Neural cell (in vitro differentiated cells): ENCODE results near the gene UBE2H. TPM values are rescaled to one million over a fixed set of nuclear protein-coding genes. Genes with fewer than 3 reads are reported as not detected.
"Not testable (repeated sequence)": the region's sequence is repeated elsewhere in the genome, so short reads cannot be mapped to it uniquely, and the experiment has no call there.

Experiments used
- H2AFZ ChIP-seq: fragments of 200-600, 300-800 bp; sonication (generic), shearing (Covaris generic); 2 replicates; pipeline ENCODE4 v1.6.0; 2014; ENCODE audit warnings: low read depth, mild to moderate bottlenecking, antibody characterized with exemption, low read length, moderate library complexity
- H3F3A ChIP-seq: fragments of 200-600 bp; shearing (Covaris generic); 2 replicates; pipeline ENCODE4 v1.6.1; 2016; ENCODE audit warnings: mild to moderate bottlenecking, moderate library complexity, mixed read lengths, antibody characterized with exemption, low read length; ENCODE audit not compliant: insufficient read depth, poor library complexity, severe bottlenecking
- H3K27ac ChIP-seq: fragments of 200-600, 300-800 bp; sonication (generic), shearing (Covaris generic); 2 replicates; pipeline ENCODE4 v1.5.1; 2014; ENCODE audit warnings: mild to moderate bottlenecking, low read length, moderate library complexity
- H3K27me3 ChIP-seq: fragments of 300-800, 200-600 bp; sonication (generic), shearing (Covaris generic); 2 replicates; pipeline ENCODE4 v1.6.0; 2014; ENCODE audit warnings: mild to moderate bottlenecking, low read depth, low read length, moderate library complexity; ENCODE audit not compliant: insufficient read depth
- H3K36me3 ChIP-seq: fragments of 300-800, 200-600 bp; sonication (generic), shearing (Covaris generic); 2 replicates; pipeline ENCODE4 v1.5.1; 2014; ENCODE audit warnings: mild to moderate bottlenecking, antibody characterized with exemption, low read length, moderate library complexity; ENCODE audit not compliant: insufficient read depth
- H3K4me2 ChIP-seq: fragments of 300-800, 200-600 bp; sonication (generic), shearing (Covaris generic); 2 replicates; pipeline ENCODE4 v1.6.0; 2014; ENCODE audit warnings: mild to moderate bottlenecking, low read length
- H3K4me3 ChIP-seq: fragments of 300-800, 200-600 bp; sonication (generic), shearing (Covaris generic); 2 replicates; pipeline ENCODE4 v1.5.1; 2014; ENCODE audit warnings: mild to moderate bottlenecking, low read length, moderate library complexity
- H3K79me2 ChIP-seq: fragments of 200-600 bp; shearing (Covaris generic); replicated peaks from 2 replicates; pipeline ENCODE4 v1.6.0; 2014; ENCODE audit warnings: mild to moderate bottlenecking, low read length, moderate library complexity; ENCODE audit not compliant: insufficient read depth
- H3K9ac ChIP-seq: fragments of 300-800, 200-600 bp; sonication (generic), shearing (Covaris generic); 2 replicates; pipeline ENCODE4 v1.6.1; 2016; ENCODE audit warnings: mild to moderate bottlenecking, low read length, mixed read lengths
- H3K9me2 ChIP-seq: fragments of 200-600 bp; shearing (Covaris generic); 2 replicates; pipeline ENCODE4 v1.6.1; 2016; ENCODE audit warnings: mild to moderate bottlenecking, low read length, mixed read lengths; ENCODE audit not compliant: insufficient read depth
- H3K9me3 ChIP-seq: fragments of 200-600, 300-800 bp; sonication (generic), shearing (Covaris generic); 2 replicates; pipeline ENCODE4 v1.6.1; 2016; ENCODE audit warnings: mild to moderate bottlenecking, mixed run types, low read length, moderate library complexity, mixed read lengths
- H4K20me1 ChIP-seq: fragments of 200-600 bp; shearing (Covaris generic); 2 replicates; pipeline ENCODE4 v1.6.1; 2016; ENCODE audit warnings: mild to moderate bottlenecking, mixed run types; ENCODE audit not compliant: insufficient read depth
- CTCF ChIP-seq: fragments of 450-650 bp; IDR thresholded peaks from 2 replicates; pipeline ENCODE4 v1.5.1; 2014; ENCODE audit warnings: antibody characterized with exemption, mild to moderate bottlenecking, moderate library complexity; ENCODE audit not compliant: poor library complexity, severe bottlenecking
- EP300 ChIP-seq: fragments of 450-650 bp; conservative IDR thresholded peaks from 2 replicates; pipeline ENCODE4 v1.6.1; 2014; ENCODE audit warnings: antibody characterized with exemption, mild to moderate bottlenecking, moderate library complexity; ENCODE audit not compliant: poor library complexity, severe bottlenecking
- MXI1 ChIP-seq: fragments of 450-650 bp; conservative IDR thresholded peaks from 2 replicates; pipeline ENCODE4 v1.6.1; 2014; ENCODE audit warnings: antibody characterized with exemption, mild to moderate bottlenecking; ENCODE audit not compliant: poor library complexity, severe bottlenecking
- RAD21 ChIP-seq: fragments of 450-650 bp; conservative IDR thresholded peaks from 2 replicates; pipeline ENCODE4 v1.6.1; 2014; ENCODE audit warnings: antibody characterized with exemption, mild to moderate bottlenecking, moderate library complexity
- REST ChIP-seq: IDR thresholded peaks from 2 replicates; pipeline ENCODE4 v1.6.1; 2012; ENCODE audit warnings: borderline replicate concordance
- SMC3 ChIP-seq: fragments of 450-650 bp; conservative IDR thresholded peaks from 2 replicates; pipeline ENCODE4 v1.6.1; 2014; ENCODE audit warnings: antibody characterized with exemption, mild to moderate bottlenecking, moderate library complexity; ENCODE audit not compliant: poor library complexity
- TAF1 ChIP-seq: IDR thresholded peaks from 2 replicates; pipeline ENCODE4 v1.6.1; 2012; ENCODE audit warnings: low read depth
- polyA plus RNA-seq: library from polyadenylated mRNA; depleted of rRNA; stranded (reverse); fragments of >200 nt; gene quantifications from 2 replicates; pipeline ENCODE4 v1.2.3, GENCODE V29; 2014

UBE2H gene
- polyA plus RNA-seq, 1 donor from 2014 or later, result 96.1 TPM

GRCh38 chr7:129864676-129865075, 88.1 kb downstream of the UBE2H start:
- H2AFZ ChIP-seq, H3K9me2 ChIP-seq, H3K4me3 ChIP-seq, H3K9me3 ChIP-seq, H3K36me3 ChIP-seq, H3K27me3 ChIP-seq, H3K27ac ChIP-seq, H3K4me2 ChIP-seq, H3F3A ChIP-seq, H3K9ac ChIP-seq: not testable (repeated sequence)
- H3K79me2 ChIP-seq, result peaks cover 31% of the 10 kb centered on the region
- peaks cover 11% of the 10 kb centered on the region for H4K20me1 ChIP-seq

- Histone ChIP-seq H3K4me3 (no peak overlapping the region), H3F3A (no peaks in the 10 kb centered on the region), H3K36me3 (no peaks in the 10 kb centered on the region), H2AFZ (no peak overlapping the region), H3K27me3 (no peaks in the 10 kb centered on the region), H4K20me1 (peaks cover 11% of the 10 kb centered on the region), H3K27ac (no peak overlapping the region), H3K9me2 (no peaks in the 10 kb centered on the region), H3K4me2 (no peak overlapping the region), H3K9me3 (no peaks in the 10 kb centered on the region), H3K9ac (no peak overlapping the region), H3K79me2 (peaks cover 37% of the 10 kb centered on the region)
- no peak for TF ChIP-seq EP300
Observed at GRCh38 chr7:129864042-129864441, 88.7 kb downstream of the UBE2H start.

- no peak overlapping the region for H3K4me3 ChIP-seq
- H3K4me2 ChIP-seq, result no peak overlapping the region
- H3F3A ChIP-seq, result no peaks in the 10 kb centered on the region
- peaks cover 11% of the 10 kb centered on the region for H4K20me1 ChIP-seq
- H3K9me3 ChIP-seq, result no peaks in the 10 kb centered on the region
- no peak overlapping the region for H2AFZ ChIP-seq
- peaks cover 37% of the 10 kb centered on the region for H3K79me2 ChIP-seq
- TF ChIP-seq CTCF, result no peak
- no peaks in the 10 kb centered on the region for H3K27me3 ChIP-seq
- no peaks in the 10 kb centered on the region for H3K36me3 ChIP-seq
- H3K9ac ChIP-seq, result no peak overlapping the region
- H3K27ac ChIP-seq, result no peak overlapping the region
- H3K9me2 ChIP-seq, result no peaks in the 10 kb centered on the region
Observed at GRCh38 chr7:129862682-129863081, 90.1 kb downstream of the UBE2H start.

GRCh38 chr7:129860784-129861183, 92.0 kb downstream of the UBE2H start:
- peaks cover 29% of the 10 kb centered on the region for H3K79me2 ChIP-seq
- H2AFZ ChIP-seq, H3K4me3 ChIP-seq, H3K27me3 ChIP-seq, H3K9ac ChIP-seq, H3K9me2 ChIP-seq, H3K9me3 ChIP-seq, H3K36me3 ChIP-seq, H3F3A ChIP-seq, H3K4me2 ChIP-seq, H3K27ac ChIP-seq: not testable (repeated sequence)
- H4K20me1 ChIP-seq, result peaks cover 11% of the 10 kb centered on the region

- Histone ChIP-seq H2AFZ (no peak overlapping the region), H3K4me3 (no peak overlapping the region), H4K20me1 (peaks cover 11% of the 10 kb centered on the region), H3K9me2 (no peaks in the 10 kb centered on the region), H3K9me3 (no peaks in the 10 kb centered on the region), H3F3A (no peaks in the 10 kb centered on the region), H3K9ac (no peak overlapping the region), H3K36me3 (no peaks in the 10 kb centered on the region), H3K79me2 (peaks cover 29% of the 10 kb centered on the region), H3K27ac (no peak overlapping the region), H3K27me3 (no peaks in the 10 kb centered on the region), H3K4me2 (no peak overlapping the region)
- TF ChIP-seq CTCF (no peak), SMC3 (no peak), MXI1 (no peak), TAF1 (no peak), REST (no peak), EP300 (no peak), RAD21 (no peak)
Observed at GRCh38 chr7:129859183-129859582, 93.6 kb downstream of the UBE2H start.
